Stimulated activated memory B cell treated with anti-CD40 and anti-IgM and Interleukin-4, amounts not matched to agents 10 μg/mL and 1 μg/mL and 100 μg/mL, for 72 hours (primary cell): ENCODE results near the gene UNC79.
A peak's percentile ranks its signal among the peaks of the same experiment; 100 is the strongest.

ENCODE experiments used
- ATAC-seq: fragments of 150-1000 bp; cut with Tn5 transposase; 2 replicates; pipeline ENCODE4 v1.10.0; 2021
- H3K27ac Mint-ChIP-seq: one replicate; pipeline ENCODE4 v1.8.0; 2022; ENCODE audit warnings: mild to moderate bottlenecking, mixed read lengths
- H3K27me3 Mint-ChIP-seq: one replicate; pipeline ENCODE4 v1.8.0; 2022; ENCODE audit warnings: mixed read lengths
- H3K36me3 Mint-ChIP-seq: one replicate; pipeline ENCODE4 v1.8.0; 2022; ENCODE audit warnings: mixed read lengths
- H3K4me1 Mint-ChIP-seq: one replicate; pipeline ENCODE4 v1.8.0; 2022; ENCODE audit warnings: mixed read lengths
- H3K4me3 Mint-ChIP-seq: one replicate; pipeline ENCODE4 v1.8.0; 2022; ENCODE audit warnings: mild to moderate bottlenecking, moderate library complexity, mixed read lengths
- H3K9me3 Mint-ChIP-seq: one replicate; pipeline ENCODE4 v1.8.0; 2022; ENCODE audit warnings: mixed read lengths

The UNC79 gene

DNA sequence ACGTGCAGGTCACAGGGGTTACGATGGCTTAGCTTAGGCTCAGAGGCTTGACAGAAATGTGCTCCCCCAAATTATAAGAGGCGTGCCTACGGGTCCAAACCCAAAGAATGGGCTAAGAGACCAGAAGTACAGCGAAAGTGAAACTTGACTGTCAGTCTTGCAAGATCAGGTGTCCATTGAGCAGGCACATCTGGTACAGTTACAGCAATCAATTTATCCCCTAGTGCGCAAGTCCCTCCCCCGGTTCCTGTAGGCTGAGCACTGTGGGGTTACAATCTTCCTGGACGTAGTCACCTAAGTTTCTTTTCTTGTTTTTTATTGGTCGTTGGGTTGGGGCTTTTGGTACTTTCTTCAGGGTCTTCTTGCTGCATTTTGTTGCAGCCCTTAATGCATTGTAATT, 134.2 kb downstream of the UNC79 start:
- Mint-ChIP-seq H3K36me3 (no peaks in the 10 kb centered on the region), H3K27ac (no peak overlapping the region), H3K9me3 (peaks cover 5% of the 10 kb centered on the region), H3K27me3 (peaks cover 11% of the 10 kb centered on the region), H3K4me1 (no peaks in the 10 kb centered on the region), H3K4me3 (no peak overlapping the region)
- no peak for ATAC-seq

GRCh38 chr14:93566065-93566693, 135.4 kb downstream of the UNC79 start:
- Mint-ChIP-seq H3K27me3 (peaks cover 2% of the 10 kb centered on the region), H3K4me1 (no peaks in the 10 kb centered on the region), H3K27ac (no peak overlapping the region), H3K9me3 (peaks cover 5% of the 10 kb centered on the region), H3K36me3 (no peaks in the 10 kb centered on the region), H3K4me3 (no peak overlapping the region)
- no peak for ATAC-seq

DNA sequence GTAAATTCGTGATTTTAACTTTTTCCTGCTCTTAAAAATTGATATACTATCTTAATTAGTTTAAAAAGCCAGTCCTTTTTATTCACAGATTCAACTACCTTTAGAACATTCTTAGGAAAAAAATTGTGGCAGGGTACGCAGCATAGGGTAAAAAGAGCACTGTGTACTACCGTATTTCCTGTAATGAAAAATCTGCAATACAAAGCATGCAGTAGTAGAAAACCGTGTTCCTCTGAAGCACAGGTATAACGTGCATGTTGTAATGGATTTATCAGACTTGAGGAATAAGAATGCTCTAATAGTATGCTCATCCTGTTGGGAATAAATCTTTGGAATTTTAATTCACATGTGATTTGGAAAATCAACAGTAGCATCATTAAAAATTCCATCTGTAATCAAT, 140.5 kb downstream of the UNC79 start:
- Mint-ChIP-seq H3K4me3 (no peak overlapping the region), H3K4me1 (no peaks in the 10 kb centered on the region), H3K27ac (no peak overlapping the region), H3K27me3 (peaks cover 10% of the 10 kb centered on the region), H3K36me3 (no peaks in the 10 kb centered on the region), H3K9me3 (no peaks in the 10 kb centered on the region)
- ATAC-seq: no peak

GRCh38 chr14:93579178-93579577, 148.4 kb downstream of the UNC79 start:
- Mint-ChIP-seq H3K36me3 (no peaks in the 10 kb centered on the region), H3K27me3 (peaks cover 8% of the 10 kb centered on the region), H3K4me3 (no peak overlapping the region), H3K4me1 (no peaks in the 10 kb centered on the region), H3K9me3 (no peaks in the 10 kb centered on the region), H3K27ac (no peak overlapping the region)
- ATAC-seq: no peak

DNA sequence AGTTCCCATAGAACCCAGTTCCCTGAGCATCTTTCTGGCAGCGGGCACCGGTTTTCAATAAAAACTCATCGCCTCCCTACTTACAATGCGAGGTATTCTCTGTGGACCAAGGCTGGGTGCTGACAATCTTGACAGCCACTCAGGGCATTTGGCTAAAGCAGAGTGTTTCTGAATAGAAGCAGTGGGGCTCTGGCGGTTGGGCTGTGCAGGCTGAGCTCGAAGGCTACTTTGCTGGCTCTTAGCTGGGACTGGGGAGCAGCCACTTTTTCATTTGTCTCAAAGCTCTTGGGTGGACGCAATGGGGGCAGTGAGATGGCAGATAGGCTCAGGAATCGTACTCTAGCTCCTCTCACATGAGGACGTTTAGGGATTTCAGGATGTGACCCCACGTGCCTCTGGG, 151.8 kb downstream of the UNC79 start:
- Mint-ChIP-seq H3K36me3 (no peaks in the 10 kb centered on the region), H3K27ac (no peak overlapping the region), H3K27me3 (peaks cover 8% of the 10 kb centered on the region), H3K4me1 (no peaks in the 10 kb centered on the region), H3K4me3 (no peak overlapping the region), H3K9me3 (no peaks in the 10 kb centered on the region)
- ATAC-seq: no peak

GRCh38 chr14:93587330-93587729, 156.6 kb downstream of the UNC79 start:
- no peaks in the 10 kb centered on the region for H3K4me1 Mint-ChIP-seq
- no peaks in the 10 kb centered on the region for H3K9me3 Mint-ChIP-seq
- H3K27ac Mint-ChIP-seq: no peak overlapping the region
- H3K4me3 Mint-ChIP-seq: no peak overlapping the region
- no peak for ATAC-seq
- H3K36me3 Mint-ChIP-seq: no peaks in the 10 kb centered on the region
- H3K27me3 Mint-ChIP-seq: peaks cover 8% of the 10 kb centered on the region

- ATAC-seq: no peak
- Mint-ChIP-seq H3K27me3 (peaks cover 25% of the 10 kb centered on the region), H3K9me3 (no peaks in the 10 kb centered on the region), H3K27ac (no peak overlapping the region), H3K4me3 (no peak overlapping the region), H3K4me1 (no peaks in the 10 kb centered on the region), H3K36me3 (no peaks in the 10 kb centered on the region)
Observed at GRCh38 chr14:93591506-93591905, 160.8 kb downstream of the UNC79 start.

DNA sequence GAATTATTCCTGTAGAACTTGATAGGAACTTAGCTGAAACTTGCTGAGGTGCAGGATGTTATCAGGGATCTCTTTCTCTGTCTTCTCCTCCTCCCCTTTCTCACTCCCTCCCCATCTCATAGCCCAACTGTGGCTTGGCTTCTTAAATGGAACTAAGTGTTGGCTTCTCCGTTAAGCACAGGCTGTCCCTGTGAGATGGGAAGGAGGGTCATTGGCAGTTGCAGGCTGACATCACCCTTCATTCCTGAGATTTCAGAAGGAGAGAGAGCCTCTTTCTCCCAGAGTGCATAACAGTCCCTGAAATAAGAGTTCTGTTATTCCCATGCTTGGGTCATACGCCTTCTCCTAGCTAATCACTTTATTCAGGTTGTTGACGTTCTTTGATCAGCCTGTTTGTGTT, 162.0 kb downstream of the UNC79 start:
- Mint-ChIP-seq H3K27ac (no peak overlapping the region), H3K9me3 (no peaks in the 10 kb centered on the region), H3K36me3 (no peaks in the 10 kb centered on the region), H3K27me3 (peaks cover 25% of the 10 kb centered on the region), H3K4me3 (no peak overlapping the region), H3K4me1 (no peaks in the 10 kb centered on the region)
- no peak for ATAC-seq

DNA sequence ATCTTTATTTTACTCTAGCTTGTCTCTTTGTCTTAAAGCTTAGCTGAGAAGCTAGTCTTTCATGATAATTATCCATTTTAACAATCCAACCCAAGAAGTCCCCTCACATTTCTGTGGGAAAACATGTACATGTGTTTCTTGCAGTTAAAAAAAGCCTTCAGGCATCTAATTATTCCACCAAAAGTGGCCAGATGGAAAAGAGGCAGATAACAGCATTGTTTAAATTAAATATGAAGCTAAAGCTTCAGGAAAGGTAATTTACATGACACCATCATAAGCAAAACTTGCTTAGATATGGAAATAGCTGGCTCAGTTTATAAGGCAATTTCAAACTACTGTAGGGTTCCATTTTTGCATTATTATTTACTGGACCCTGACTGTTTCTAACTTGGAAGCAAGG, 175.4 kb downstream of the UNC79 start:
- H3K27me3 Mint-ChIP-seq: peaks cover 20% of the 10 kb centered on the region
- no peak overlapping the region for H3K27ac Mint-ChIP-seq
- H3K4me1 Mint-ChIP-seq: no peaks in the 10 kb centered on the region
- H3K4me3 Mint-ChIP-seq: no peak overlapping the region
- no peaks in the 10 kb centered on the region for H3K36me3 Mint-ChIP-seq
- H3K9me3 Mint-ChIP-seq: peaks cover 6% of the 10 kb centered on the region
- ATAC-seq: no peak

DNA sequence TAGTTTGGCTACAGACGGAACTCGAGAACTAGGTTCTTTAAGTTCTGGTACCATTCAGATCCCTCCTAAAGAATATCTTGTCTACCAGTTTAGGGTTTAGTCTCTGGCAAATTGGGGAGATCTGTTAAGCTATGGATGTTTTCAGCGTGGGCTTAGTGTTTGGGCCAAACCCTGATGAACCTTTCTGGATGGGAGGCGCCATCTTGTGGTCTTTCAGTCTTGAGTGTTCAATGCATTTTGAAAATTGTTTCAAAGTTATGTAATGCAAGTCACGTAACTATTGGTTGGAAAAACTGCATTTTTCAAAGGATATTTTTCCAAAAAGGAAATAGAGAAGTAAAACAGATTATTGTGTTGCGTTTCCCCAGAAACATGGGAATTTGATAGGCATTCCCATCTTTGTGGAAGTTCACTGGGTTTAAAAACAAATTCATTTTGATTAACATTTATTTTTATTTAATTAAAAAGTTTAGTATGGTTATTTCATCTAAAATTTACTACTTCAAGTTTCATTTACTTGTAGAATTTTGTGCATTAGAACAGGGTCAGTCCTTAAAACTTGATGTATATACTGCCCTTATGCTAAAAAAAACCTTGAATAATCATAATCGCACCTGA, 188.5 kb downstream of the UNC79 start:
- Mint-ChIP-seq H3K4me1 (no peaks in the 10 kb centered on the region), H3K36me3 (no peaks in the 10 kb centered on the region), H3K27me3 (no peaks in the 10 kb centered on the region), H3K27ac (no peak overlapping the region), H3K9me3 (no peaks in the 10 kb centered on the region), H3K4me3 (no peak overlapping the region)
- ATAC-seq: no peak

GRCh38 chr14:93628048-93628447, 197.3 kb downstream of the UNC79 start:
- no peaks in the 10 kb centered on the region for H3K36me3 Mint-ChIP-seq
- H3K27me3 Mint-ChIP-seq: peaks cover 22% of the 10 kb centered on the region
- H3K4me1 Mint-ChIP-seq: no peaks in the 10 kb centered on the region
- no peak overlapping the region for H3K27ac Mint-ChIP-seq
- H3K4me3 Mint-ChIP-seq: no peak overlapping the region
- ATAC-seq: no peak
- no peaks in the 10 kb centered on the region for H3K9me3 Mint-ChIP-seq

- no peak overlapping the region for H3K27ac Mint-ChIP-seq
- no peaks in the 10 kb centered on the region for H3K36me3 Mint-ChIP-seq
- no peak overlapping the region for H3K4me3 Mint-ChIP-seq
- no peaks in the 10 kb centered on the region for H3K9me3 Mint-ChIP-seq
- H3K27me3 Mint-ChIP-seq: peaks cover 21% of the 10 kb centered on the region
- no peaks in the 10 kb centered on the region for H3K4me1 Mint-ChIP-seq
- ATAC-seq: no peak
Observed at GRCh38 chr14:93629643-93630042, 198.9 kb downstream of the UNC79 start.

DNA sequence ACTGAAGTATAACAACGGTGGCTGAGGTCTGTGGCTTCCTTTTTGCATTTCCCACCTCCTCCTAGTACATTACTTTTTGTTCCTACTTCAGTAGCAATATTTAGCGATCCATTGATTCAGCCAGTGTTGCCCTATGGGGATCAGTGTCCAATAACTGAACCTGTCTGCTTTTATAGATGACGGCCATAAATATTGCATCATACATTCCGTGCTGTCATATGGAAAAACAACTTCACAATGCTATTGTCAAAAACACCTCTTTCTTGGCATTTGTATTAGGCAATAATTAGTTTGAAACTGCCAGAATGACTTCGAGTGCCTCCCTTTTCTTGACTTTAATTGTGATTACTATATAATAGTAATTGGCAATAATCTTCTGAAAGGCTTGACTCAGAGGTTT, 208.1 kb downstream of the UNC79 start:
- Mint-ChIP-seq H3K4me3 (no peak overlapping the region), H3K27me3 (peaks cover 15% of the 10 kb centered on the region), H3K27ac (no peak overlapping the region), H3K36me3 (no peaks in the 10 kb centered on the region), H3K9me3 (peaks cover 3% of the 10 kb centered on the region), H3K4me1 (peaks cover 6% of the 10 kb centered on the region)
- no peak for ATAC-seq

- peaks cover 7% of the 10 kb centered on the region for H3K36me3 Mint-ChIP-seq
- peaks cover 10% of the 10 kb centered on the region for H3K9me3 Mint-ChIP-seq
- H3K4me1 Mint-ChIP-seq: no peaks in the 10 kb centered on the region
- no peak overlapping the region for H3K27ac Mint-ChIP-seq
- peak; percentile 69 for ATAC-seq
- H3K4me3 Mint-ChIP-seq: no peak overlapping the region
- H3K27me3 Mint-ChIP-seq: peaks cover 26% of the 10 kb centered on the region
Observed at GRCh38 chr14:93643127-93643526, 212.4 kb downstream of the UNC79 start.

- Mint-ChIP-seq H3K27me3 (peaks cover 31% of the 10 kb centered on the region), H3K9me3 (peaks cover 15% of the 10 kb centered on the region), H3K4me3 (no peak overlapping the region), H3K27ac (no peak overlapping the region), H3K4me1 (no peaks in the 10 kb centered on the region), H3K36me3 (peaks cover 7% of the 10 kb centered on the region)
- no peak for ATAC-seq
Observed at GRCh38 chr14:93643676-93644075, 212.9 kb downstream of the UNC79 start.

DNA sequence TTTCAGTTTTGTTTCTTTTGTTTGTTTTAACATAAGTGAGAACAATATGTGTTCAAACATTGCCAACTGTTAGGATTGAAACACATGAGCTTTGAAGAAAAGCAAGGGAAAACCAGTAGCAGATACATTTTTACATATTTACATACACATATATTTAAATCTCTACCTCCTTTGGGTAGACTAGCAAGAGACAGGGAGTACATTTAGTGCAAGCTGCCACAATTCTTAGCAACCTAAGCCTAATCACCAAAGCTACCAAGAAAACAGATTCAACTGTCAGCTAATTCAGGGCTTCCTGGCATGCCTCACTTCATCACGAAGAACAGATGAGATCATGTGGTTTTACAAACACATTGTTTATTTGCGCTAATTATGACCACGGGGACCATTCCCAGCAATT, 214.5 kb downstream of the UNC79 start:
- H3K4me1 Mint-ChIP-seq: no peaks in the 10 kb centered on the region
- H3K9me3 Mint-ChIP-seq: peaks cover 15% of the 10 kb centered on the region
- H3K36me3 Mint-ChIP-seq: peaks cover 7% of the 10 kb centered on the region
- H3K27me3 Mint-ChIP-seq: peaks cover 31% of the 10 kb centered on the region
- ATAC-seq: no peak
- no peak overlapping the region for H3K27ac Mint-ChIP-seq
- no peak overlapping the region for H3K4me3 Mint-ChIP-seq
